Neural cell (in vitro differentiated cells): ENCODE measurements around the gene ATP2B2. TPM values are rescaled to one million over a fixed set of nuclear protein-coding genes. Genes with fewer than 3 reads are reported as not detected.

Experiments
- H2AFZ ChIP-seq: fragments of 200-600, 300-800 bp; sonication (generic), shearing (Covaris generic); 2 replicates; pipeline ENCODE4 v1.6.0; 2014; ENCODE audit warnings: low read depth, mild to moderate bottlenecking, antibody characterized with exemption, low read length, moderate library complexity
- H3F3A ChIP-seq: fragments of 200-600 bp; shearing (Covaris generic); 2 replicates; pipeline ENCODE4 v1.6.1; 2016; ENCODE audit warnings: mild to moderate bottlenecking, moderate library complexity, mixed read lengths, antibody characterized with exemption, low read length; ENCODE audit not compliant: insufficient read depth, poor library complexity, severe bottlenecking
- H3K27ac ChIP-seq: fragments of 200-600, 300-800 bp; sonication (generic), shearing (Covaris generic); 2 replicates; pipeline ENCODE4 v1.5.1; 2014; ENCODE audit warnings: mild to moderate bottlenecking, low read length, moderate library complexity
- H3K27me3 ChIP-seq: fragments of 300-800, 200-600 bp; sonication (generic), shearing (Covaris generic); 2 replicates; pipeline ENCODE4 v1.6.0; 2014; ENCODE audit warnings: mild to moderate bottlenecking, low read depth, low read length, moderate library complexity; ENCODE audit not compliant: insufficient read depth
- H3K36me3 ChIP-seq: fragments of 300-800, 200-600 bp; sonication (generic), shearing (Covaris generic); 2 replicates; pipeline ENCODE4 v1.5.1; 2014; ENCODE audit warnings: mild to moderate bottlenecking, antibody characterized with exemption, low read length, moderate library complexity; ENCODE audit not compliant: insufficient read depth
- H3K4me2 ChIP-seq: fragments of 300-800, 200-600 bp; sonication (generic), shearing (Covaris generic); 2 replicates; pipeline ENCODE4 v1.6.0; 2014; ENCODE audit warnings: mild to moderate bottlenecking, low read length
- H3K4me3 ChIP-seq: fragments of 300-800, 200-600 bp; sonication (generic), shearing (Covaris generic); 2 replicates; pipeline ENCODE4 v1.5.1; 2014; ENCODE audit warnings: mild to moderate bottlenecking, low read length, moderate library complexity
- H3K79me2 ChIP-seq: fragments of 200-600 bp; shearing (Covaris generic); replicated peaks from 2 replicates; pipeline ENCODE4 v1.6.0; 2014; ENCODE audit warnings: mild to moderate bottlenecking, low read length, moderate library complexity; ENCODE audit not compliant: insufficient read depth
- H3K9ac ChIP-seq: fragments of 300-800, 200-600 bp; sonication (generic), shearing (Covaris generic); 2 replicates; pipeline ENCODE4 v1.6.1; 2016; ENCODE audit warnings: mild to moderate bottlenecking, low read length, mixed read lengths
- H3K9me2 ChIP-seq: fragments of 200-600 bp; shearing (Covaris generic); 2 replicates; pipeline ENCODE4 v1.6.1; 2016; ENCODE audit warnings: mild to moderate bottlenecking, low read length, mixed read lengths; ENCODE audit not compliant: insufficient read depth
- H3K9me3 ChIP-seq: fragments of 200-600, 300-800 bp; sonication (generic), shearing (Covaris generic); 2 replicates; pipeline ENCODE4 v1.6.1; 2016; ENCODE audit warnings: mild to moderate bottlenecking, mixed run types, low read length, moderate library complexity, mixed read lengths
- H4K20me1 ChIP-seq: fragments of 200-600 bp; shearing (Covaris generic); 2 replicates; pipeline ENCODE4 v1.6.1; 2016; ENCODE audit warnings: mild to moderate bottlenecking, mixed run types; ENCODE audit not compliant: insufficient read depth
- EP300 ChIP-seq: fragments of 450-650 bp; conservative IDR thresholded peaks from 2 replicates; pipeline ENCODE4 v1.6.1; 2014; ENCODE audit warnings: antibody characterized with exemption, mild to moderate bottlenecking, moderate library complexity; ENCODE audit not compliant: poor library complexity, severe bottlenecking
- EZH2 ChIP-seq: fragments of 200-600, 300-800 bp; shearing (Covaris generic), sonication (generic); IDR thresholded peaks from 2 replicates; pipeline ENCODE4 v1.6.1; 2014; ENCODE audit warnings: antibody characterized with exemption, low read length, borderline replicate concordance, mild to moderate bottlenecking; ENCODE audit not compliant: insufficient read depth, poor library complexity, severe bottlenecking
- MXI1 ChIP-seq: fragments of 450-650 bp; conservative IDR thresholded peaks from 2 replicates; pipeline ENCODE4 v1.6.1; 2014; ENCODE audit warnings: antibody characterized with exemption, mild to moderate bottlenecking; ENCODE audit not compliant: poor library complexity, severe bottlenecking
- POLR2AphosphoS5 ChIP-seq: IDR thresholded peaks from 2 replicates; pipeline ENCODE4 v1.6.1; 2012
- RAD21 ChIP-seq: fragments of 450-650 bp; conservative IDR thresholded peaks from 2 replicates; pipeline ENCODE4 v1.6.1; 2014; ENCODE audit warnings: antibody characterized with exemption, mild to moderate bottlenecking, moderate library complexity
- SMC3 ChIP-seq: fragments of 450-650 bp; conservative IDR thresholded peaks from 2 replicates; pipeline ENCODE4 v1.6.1; 2014; ENCODE audit warnings: antibody characterized with exemption, mild to moderate bottlenecking, moderate library complexity; ENCODE audit not compliant: poor library complexity
- TAF1 ChIP-seq: IDR thresholded peaks from 2 replicates; pipeline ENCODE4 v1.6.1; 2012; ENCODE audit warnings: low read depth
- polyA plus RNA-seq: library from polyadenylated mRNA; depleted of rRNA; stranded (reverse); fragments of >200 nt; gene quantifications from 2 replicates; pipeline ENCODE4 v1.2.3, GENCODE V29; 2014
- TF ChIP-seq, protein P1 (sequence below): fragments of 450-650 bp; IDR thresholded peaks from 2 replicates; pipeline ENCODE4 v1.5.1; 2014; ENCODE audit warnings: antibody characterized with exemption, mild to moderate bottlenecking, moderate library complexity; ENCODE audit not compliant: poor library complexity, severe bottlenecking
- TF ChIP-seq, protein P2 (sequence below): IDR thresholded peaks from 2 replicates; pipeline ENCODE4 v1.6.1; 2012; ENCODE audit warnings: borderline replicate concordance

The ATP2B2 gene
- polyA plus RNA-seq, 1 donor from 2014 or later: 8.3 TPM

DNA sequence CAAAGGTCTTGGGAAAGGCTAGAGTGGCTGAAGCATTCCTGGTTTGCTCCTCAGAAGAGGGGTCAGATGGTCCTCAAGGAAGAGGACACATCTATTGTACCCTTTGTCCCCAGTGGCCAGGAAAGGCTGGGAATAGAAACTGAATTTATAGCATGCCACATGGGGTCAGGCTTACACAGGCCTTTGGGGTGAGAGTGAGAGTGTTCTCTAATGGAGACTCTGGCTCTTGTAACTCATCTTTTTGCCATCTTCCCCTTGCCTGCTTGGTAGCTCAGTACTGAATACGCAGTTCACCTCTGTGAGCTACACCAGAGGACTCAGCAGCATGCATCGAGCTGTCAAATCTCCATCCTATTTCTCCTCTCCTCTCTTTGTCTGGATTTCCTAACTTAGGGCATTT is 87.5 kb downstream of the ATP2B2 start:
- Histone ChIP-seq H3K36me3 (no peaks in the 10 kb centered on the region), H3K79me2 (no peaks in the 10 kb centered on the region), H4K20me1 (no peaks in the 10 kb centered on the region), H3K27ac (no peak overlapping the region), H3K27me3 (no peaks in the 10 kb centered on the region), H3K4me2 (no peak overlapping the region), H3F3A (no peaks in the 10 kb centered on the region), H3K4me3 (no peak overlapping the region), H3K9me3 (no peaks in the 10 kb centered on the region), H3K9me2 (no peaks in the 10 kb centered on the region), H3K9ac (no peak overlapping the region), H2AFZ (no peak overlapping the region)
- TF ChIP-seq SMC3: peak; percentile 33
- TF ChIP-seq EZH2: no peak
- TF ChIP-seq, protein P1, sequence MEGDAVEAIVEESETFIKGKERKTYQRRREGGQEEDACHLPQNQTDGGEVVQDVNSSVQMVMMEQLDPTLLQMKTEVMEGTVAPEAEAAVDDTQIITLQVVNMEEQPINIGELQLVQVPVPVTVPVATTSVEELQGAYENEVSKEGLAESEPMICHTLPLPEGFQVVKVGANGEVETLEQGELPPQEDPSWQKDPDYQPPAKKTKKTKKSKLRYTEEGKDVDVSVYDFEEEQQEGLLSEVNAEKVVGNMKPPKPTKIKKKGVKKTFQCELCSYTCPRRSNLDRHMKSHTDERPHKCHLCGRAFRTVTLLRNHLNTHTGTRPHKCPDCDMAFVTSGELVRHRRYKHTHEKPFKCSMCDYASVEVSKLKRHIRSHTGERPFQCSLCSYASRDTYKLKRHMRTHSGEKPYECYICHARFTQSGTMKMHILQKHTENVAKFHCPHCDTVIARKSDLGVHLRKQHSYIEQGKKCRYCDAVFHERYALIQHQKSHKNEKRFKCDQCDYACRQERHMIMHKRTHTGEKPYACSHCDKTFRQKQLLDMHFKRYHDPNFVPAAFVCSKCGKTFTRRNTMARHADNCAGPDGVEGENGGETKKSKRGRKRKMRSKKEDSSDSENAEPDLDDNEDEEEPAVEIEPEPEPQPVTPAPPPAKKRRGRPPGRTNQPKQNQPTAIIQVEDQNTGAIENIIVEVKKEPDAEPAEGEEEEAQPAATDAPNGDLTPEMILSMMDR: peak; percentile 23
- no peak for TF ChIP-seq POLR2AphosphoS5
- no peak for TF ChIP-seq EP300
- TF ChIP-seq, protein P2, sequence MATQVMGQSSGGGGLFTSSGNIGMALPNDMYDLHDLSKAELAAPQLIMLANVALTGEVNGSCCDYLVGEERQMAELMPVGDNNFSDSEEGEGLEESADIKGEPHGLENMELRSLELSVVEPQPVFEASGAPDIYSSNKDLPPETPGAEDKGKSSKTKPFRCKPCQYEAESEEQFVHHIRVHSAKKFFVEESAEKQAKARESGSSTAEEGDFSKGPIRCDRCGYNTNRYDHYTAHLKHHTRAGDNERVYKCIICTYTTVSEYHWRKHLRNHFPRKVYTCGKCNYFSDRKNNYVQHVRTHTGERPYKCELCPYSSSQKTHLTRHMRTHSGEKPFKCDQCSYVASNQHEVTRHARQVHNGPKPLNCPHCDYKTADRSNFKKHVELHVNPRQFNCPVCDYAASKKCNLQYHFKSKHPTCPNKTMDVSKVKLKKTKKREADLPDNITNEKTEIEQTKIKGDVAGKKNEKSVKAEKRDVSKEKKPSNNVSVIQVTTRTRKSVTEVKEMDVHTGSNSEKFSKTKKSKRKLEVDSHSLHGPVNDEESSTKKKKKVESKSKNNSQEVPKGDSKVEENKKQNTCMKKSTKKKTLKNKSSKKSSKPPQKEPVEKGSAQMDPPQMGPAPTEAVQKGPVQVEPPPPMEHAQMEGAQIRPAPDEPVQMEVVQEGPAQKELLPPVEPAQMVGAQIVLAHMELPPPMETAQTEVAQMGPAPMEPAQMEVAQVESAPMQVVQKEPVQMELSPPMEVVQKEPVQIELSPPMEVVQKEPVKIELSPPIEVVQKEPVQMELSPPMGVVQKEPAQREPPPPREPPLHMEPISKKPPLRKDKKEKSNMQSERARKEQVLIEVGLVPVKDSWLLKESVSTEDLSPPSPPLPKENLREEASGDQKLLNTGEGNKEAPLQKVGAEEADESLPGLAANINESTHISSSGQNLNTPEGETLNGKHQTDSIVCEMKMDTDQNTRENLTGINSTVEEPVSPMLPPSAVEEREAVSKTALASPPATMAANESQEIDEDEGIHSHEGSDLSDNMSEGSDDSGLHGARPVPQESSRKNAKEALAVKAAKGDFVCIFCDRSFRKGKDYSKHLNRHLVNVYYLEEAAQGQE: no peak
- TF ChIP-seq RAD21: peak; percentile 40
- TF ChIP-seq TAF1: no peak
- TF ChIP-seq MXI1: no peak

DNA sequence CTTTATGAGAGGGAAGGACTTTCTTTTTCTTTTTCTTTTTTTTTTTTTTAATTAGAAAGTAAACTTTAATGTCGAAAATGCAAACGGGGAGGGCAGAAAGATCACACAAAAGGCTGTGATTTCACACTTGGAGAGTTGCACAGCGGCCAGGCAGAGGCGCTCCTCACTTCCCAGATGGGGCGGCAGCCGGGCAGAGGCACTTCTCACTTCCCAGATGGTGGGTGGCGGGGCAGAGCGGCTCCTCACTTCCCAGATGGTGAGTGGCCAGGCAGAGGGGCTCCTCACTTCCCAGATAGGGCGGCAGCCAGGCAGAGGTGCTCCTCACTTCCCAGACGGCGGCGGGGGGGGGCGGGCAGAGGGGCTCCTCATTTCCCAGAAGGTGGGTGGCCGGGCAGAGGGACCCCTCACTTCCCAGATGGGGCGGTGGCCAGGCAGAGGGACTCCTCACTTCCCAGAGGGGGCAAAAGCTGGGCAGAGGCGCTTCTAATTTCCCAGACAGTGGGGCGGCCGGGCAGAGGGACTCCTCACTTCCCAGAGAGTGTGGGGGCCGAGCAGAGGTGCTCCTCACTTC is 88.6 kb downstream of the ATP2B2 start:
- Histone ChIP-seq H3K4me3 (no peak overlapping the region), H3F3A (no peaks in the 10 kb centered on the region), H3K4me2 (no peak overlapping the region), H3K27ac (no peak overlapping the region), H3K9me2 (no peaks in the 10 kb centered on the region), H2AFZ (no peak overlapping the region), H4K20me1 (no peaks in the 10 kb centered on the region), H3K9ac (no peak overlapping the region), H3K36me3 (no peaks in the 10 kb centered on the region), H3K79me2 (no peaks in the 10 kb centered on the region), H3K27me3 (no peaks in the 10 kb centered on the region), H3K9me3 (no peaks in the 10 kb centered on the region)
- TF ChIP-seq EZH2: no peak
- no peak for TF ChIP-seq MXI1
- TF ChIP-seq SMC3: no peak
- TF ChIP-seq RAD21: no peak
- TF ChIP-seq, protein P2: no peak
- TF ChIP-seq, protein P1: no peak
- no peak for TF ChIP-seq EP300
- no peak for TF ChIP-seq TAF1
- TF ChIP-seq POLR2AphosphoS5: no peak
